22Rv1 (cell line): Measurements from ENCODE around the gene NUDT4.
"Not testable (repeated sequence)": the region's sequence is repeated elsewhere in the genome, so short reads cannot be mapped to it uniquely, and the experiment has no call there.

Experiments used
- H3K27ac ChIP-seq: fragments of 450-650 bp; 2 replicates; pipeline ENCODE4 v1.5.1; 2017
- ZFX ChIP-seq: fragments of 450-650 bp; IDR thresholded peaks from 2 replicates; pipeline ENCODE4 v1.6.1; 2017; ENCODE audit warnings: antibody characterized with exemption, borderline replicate concordance
- TF ChIP-seq, protein P1 (sequence below): fragments of 450-650 bp; IDR thresholded peaks from 2 replicates; pipeline ENCODE4 v1.5.1; 2017; ENCODE audit warnings: mild to moderate bottlenecking

Gene NUDT4

DNA sequence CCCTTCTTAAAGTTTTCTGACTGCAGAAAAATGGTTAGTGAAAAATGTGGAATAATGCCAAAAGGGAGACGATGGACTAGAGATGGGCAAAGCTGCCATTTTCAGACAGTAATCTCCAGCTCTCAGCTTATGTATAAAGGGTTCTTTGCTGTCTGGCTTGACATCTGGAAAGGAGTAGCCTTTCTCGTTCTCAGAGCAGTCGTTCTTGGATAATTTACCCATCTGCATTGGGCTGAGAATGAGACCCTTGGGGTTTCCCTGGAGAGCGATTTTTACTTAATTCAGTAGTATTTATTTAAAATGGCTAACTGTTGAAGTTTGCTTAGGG, 1.2 kb downstream of the NUDT4 start:
- TF ChIP-seq ZFX: no peak
- TF ChIP-seq, protein P1, sequence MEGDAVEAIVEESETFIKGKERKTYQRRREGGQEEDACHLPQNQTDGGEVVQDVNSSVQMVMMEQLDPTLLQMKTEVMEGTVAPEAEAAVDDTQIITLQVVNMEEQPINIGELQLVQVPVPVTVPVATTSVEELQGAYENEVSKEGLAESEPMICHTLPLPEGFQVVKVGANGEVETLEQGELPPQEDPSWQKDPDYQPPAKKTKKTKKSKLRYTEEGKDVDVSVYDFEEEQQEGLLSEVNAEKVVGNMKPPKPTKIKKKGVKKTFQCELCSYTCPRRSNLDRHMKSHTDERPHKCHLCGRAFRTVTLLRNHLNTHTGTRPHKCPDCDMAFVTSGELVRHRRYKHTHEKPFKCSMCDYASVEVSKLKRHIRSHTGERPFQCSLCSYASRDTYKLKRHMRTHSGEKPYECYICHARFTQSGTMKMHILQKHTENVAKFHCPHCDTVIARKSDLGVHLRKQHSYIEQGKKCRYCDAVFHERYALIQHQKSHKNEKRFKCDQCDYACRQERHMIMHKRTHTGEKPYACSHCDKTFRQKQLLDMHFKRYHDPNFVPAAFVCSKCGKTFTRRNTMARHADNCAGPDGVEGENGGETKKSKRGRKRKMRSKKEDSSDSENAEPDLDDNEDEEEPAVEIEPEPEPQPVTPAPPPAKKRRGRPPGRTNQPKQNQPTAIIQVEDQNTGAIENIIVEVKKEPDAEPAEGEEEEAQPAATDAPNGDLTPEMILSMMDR: no peak

DNA sequence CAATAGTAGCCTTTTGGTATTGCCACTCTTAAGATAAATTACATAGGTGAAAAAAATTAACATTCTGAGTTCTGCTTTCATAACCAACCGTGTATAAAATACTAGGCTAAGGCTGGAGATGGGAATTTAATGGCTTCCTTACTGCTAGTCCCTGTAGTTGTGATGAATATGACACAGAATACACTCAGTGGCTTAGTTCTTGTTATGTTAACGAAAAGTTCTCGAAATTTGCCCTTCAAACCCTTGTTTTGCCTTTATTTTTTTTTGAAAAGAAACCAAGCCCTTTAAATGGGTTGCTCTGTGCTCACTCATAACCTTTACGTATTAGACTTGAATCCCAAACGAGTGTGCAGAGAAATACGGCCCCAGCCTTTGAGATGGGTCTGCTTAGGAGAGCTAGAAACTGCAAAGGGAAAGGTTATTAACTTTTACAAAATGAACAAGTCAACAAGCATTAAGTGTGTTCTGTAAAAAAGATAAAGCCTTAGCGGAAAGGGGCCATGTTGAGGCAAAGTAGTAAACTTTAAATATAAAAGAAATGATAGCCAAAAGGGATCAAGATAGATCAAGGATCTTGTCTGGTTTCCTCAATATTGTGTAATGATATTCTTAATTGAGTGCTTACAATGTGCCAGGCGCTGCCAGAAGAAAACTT, 1.7 kb downstream of the NUDT4 start:
- peak overlapping the region; percentile 74; the same call in 1 of the 2 replicates for H3K27ac ChIP-seq
- TF ChIP-seq ZFX: no peak
- TF ChIP-seq, protein P1: no peak

More for the DNA sequence above, 1.2 kb downstream of the NUDT4 start:
- H3K27ac ChIP-seq: peak overlapping the region; percentile 74

DNA sequence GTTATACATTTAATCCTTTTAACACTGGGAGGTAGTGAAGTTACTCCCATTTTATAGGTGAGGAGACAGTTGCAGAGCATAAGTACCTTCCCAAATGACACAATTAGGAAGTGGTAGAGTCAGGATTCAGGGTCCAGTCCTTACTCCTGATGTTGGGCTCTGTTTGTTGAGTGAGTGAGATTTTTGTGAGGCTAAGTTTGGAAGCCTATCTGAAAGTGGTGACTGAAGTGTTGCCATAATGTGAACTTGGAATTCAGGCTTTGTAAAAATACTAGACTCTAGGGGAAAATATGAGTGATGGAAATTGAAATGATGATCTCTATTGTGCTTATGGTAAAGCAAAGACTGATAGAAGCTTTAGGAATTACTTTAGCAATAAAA, 2.2 kb downstream of the NUDT4 start:
- TF ChIP-seq, protein P1: no peak
- TF ChIP-seq ZFX: no peak
- H3K27ac ChIP-seq: no peak overlapping the region

DNA sequence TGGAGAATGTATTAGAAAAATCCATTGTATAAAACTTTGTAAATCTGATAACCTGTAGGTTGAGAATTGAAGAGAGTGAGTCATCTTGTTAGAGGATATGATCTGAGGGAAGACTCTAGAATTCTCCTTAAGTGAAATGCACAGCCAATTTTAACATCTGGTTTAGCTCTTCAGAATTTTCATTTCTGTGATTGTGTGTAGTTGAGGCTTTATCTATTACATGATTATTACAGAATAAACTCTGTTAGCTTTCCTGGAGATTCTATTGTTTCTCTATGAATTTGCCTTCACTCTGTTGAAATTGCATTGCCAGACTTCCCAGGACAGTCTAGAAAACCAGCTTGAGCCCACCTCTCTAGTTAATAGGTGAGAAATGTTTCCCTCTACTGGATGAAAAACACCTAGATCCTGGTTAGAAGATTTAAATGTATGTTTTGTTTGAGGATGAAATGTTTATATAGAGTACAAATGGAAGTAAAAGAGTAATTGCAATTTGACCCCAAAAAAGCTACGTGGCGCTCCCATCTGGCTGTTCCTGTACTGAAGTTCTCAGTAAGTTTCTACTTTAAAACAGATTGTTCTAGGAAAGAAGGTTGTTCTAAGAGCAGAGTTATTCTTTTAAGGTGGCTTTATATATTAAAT, 2.9 kb downstream of the NUDT4 start:
- no peak overlapping the region for H3K27ac ChIP-seq

DNA sequence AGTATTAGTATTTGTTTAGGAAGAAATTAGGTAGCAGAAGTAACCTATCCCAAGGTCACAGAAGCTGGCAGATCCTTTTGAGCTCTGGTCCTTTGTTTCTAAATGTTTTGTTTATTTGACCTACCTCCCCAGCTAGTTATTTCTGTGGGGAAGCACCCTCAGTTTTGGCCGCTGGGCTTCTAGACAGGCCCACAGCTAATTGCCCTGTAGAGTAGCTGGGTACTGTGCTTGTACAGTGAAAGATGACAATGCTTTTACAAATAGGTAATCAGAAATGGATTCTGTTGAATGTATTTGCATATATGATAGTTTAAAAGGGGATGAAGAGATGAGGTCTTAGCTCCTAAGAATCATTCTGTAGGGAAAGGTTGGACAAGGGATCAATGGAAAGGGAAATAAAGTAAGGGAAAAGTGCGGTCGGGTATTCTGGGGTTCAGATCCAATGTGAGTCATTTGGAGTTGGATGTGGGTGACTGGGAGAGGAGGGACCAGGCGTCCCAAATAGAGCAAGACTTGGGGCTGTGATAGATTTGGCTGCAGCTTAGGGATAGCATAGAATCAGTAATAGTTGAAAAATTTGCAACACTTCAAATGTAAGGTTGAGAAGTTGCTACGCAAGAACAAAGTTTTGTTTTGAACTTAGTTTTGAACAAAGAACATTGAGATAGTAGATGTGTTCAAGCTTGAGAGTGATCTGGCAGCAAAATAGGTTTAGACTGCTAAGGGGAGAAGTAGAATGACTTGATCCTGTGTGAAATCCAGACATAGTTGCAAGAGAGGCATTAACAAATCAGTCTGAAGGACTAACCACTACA, 3.6 kb downstream of the NUDT4 start:
- H3K27ac ChIP-seq: no peak overlapping the region
- TF ChIP-seq, protein P1: no peak
- no peak for TF ChIP-seq ZFX

More for the DNA sequence above, 2.9 kb downstream of the NUDT4 start:
- TF ChIP-seq, protein P1: peak; percentile 38; the same call in 1 of the 2 replicates
- no peak for TF ChIP-seq ZFX

DNA sequence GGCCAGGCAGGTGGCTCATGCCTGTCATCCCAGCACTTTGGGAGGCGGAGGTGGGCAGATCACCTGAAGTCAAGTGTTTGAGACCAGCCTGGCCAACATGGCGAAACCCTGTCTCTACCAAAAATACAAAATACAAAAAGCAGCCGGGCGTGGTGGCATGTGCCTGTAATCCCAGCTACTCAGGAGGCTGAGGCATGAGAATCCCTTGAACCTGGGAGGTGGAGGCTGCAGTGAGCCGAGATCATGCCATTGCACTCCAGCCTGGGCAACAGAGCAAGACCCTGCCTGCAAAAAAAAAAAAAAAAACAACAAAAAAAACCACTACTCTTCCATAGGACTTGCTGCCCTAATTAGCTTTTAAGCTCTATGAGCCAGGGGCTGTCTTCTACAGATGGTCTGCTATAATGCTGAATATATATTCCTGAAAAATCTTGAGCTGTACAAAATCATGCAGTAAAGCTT, 4.3 kb downstream of the NUDT4 start:
- not testable (repeated sequence) for H3K27ac ChIP-seq

DNA sequence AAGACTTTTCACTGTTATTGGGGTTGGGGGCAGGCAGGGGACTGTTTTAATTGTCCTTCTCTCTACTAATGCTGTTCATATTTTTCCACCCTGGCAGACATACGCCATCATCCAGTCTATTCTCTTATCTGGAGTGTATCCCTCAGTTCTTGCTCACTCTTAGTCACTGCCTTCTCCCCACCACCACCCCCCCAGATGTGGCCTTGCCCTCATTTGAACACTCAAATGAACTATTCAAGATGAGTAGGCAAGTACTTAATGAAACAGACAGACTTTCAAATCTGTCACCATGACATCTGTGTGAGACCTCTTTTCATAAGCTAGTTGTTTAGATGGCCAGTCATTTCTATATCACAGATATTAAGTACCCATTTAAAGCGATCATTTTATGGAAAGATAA, 10.1 kb downstream of the NUDT4 start:
- TF ChIP-seq ZFX: no peak
- TF ChIP-seq, protein P1: no peak

More for the DNA sequence above, 10.1 kb downstream of the NUDT4 start:
- no peak overlapping the region for H3K27ac ChIP-seq
